M059J (cell line): Measurements from ENCODE around the gene LETM1. TPM values are rescaled to one million over a fixed set of nuclear protein-coding genes. Genes with fewer than 3 reads are reported as not detected.
A peak's percentile ranks its signal among the peaks of the same experiment; 100 is the strongest.

Source experiments
- DNase-seq: peaks from one replicate; pipeline ENCODE4 v3.0.0-alpha.2; 2012; ENCODE audit warnings: low read depth
- total RNA-seq: library from RNA; depleted of rRNA; stranded (reverse); fragments of >200 nt; shearing (Covaris generic); gene quantifications from 2 replicates; pipeline ENCODE4 v1.2.3, GENCODE V29; 2014

LETM1 gene
- total RNA-seq, 1 experiment from 2014 or later = 33.0 TPM

DNA sequence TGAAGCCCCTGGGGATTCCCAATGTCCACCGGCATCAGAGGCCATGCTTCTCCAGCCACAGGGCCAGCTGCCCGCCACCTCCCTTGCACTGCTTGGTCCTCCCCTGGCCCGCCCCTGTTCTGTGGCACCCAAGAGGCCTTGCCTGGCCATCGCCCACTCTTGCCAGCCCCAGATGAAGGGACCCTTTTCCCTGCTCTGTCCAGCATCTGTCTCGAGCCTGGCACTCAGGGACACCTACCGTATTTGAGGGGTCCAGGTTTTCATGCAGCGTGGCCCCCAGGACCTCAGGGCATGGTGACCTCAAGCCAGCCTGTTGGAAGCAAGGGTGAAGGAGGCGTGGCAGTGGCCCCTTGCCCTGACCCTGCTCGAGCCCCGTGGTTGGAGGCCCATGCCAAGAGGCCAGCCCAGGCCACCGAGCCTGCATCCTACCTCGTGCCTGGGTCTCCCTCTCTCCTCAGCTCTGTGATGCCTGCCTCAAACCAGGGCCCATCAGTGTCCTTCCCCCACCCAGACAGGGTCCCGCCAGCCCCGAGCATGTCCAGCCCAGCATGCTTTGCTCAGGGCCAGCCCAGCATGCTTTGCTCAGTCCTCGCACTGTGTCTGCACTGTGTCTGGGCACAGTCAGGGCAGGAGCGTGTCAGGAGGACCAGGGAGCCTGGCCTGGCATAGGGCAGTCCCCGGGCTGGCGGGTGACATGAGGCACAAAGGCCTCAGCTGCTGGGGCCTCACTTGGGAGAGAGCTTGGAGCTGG lies 77.1 kb downstream of the LETM1 start:
- DNase-seq = no peak

DNA sequence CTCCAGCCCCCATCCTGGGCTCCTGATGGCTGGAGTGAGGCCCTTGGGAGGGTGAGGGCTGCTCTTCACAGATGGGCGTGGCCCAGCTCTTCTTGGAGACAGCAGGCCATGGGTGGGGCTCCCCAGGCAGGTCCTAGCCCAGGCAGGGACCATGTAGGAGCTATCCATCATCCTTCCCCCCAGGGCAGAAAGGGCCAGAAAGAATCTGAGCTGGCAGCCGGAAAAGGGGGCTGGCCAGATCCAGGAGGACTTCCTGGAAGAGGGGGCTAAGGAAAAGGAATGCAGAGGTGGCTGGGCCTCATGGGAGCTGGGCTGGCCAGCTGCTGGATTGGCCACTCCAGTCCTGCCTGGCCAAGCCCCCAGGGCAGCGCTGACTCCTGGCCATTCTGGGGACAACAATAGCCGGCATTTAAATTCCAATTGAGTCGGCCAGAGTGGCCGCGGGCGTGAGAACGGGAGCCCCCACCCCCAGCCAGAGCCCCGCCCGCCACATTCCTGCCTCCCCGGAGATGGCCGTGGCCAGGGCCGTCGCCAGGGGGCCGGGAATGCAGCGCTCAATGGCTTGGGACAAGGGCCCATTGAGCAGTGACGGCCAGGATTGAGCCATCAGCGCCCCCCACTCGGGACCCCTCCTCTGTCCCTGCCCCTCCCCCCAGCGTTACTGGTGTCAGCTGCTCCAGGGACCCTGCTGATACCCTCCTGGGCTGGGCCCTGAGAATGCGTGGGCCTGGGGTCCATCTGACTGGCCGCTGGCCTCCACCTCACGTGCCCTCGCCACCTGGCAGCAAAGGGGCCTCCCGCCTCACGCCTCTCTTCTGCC lies 77.9 kb downstream of the LETM1 start:
- peak; percentile 72 for DNase-seq

DNA sequence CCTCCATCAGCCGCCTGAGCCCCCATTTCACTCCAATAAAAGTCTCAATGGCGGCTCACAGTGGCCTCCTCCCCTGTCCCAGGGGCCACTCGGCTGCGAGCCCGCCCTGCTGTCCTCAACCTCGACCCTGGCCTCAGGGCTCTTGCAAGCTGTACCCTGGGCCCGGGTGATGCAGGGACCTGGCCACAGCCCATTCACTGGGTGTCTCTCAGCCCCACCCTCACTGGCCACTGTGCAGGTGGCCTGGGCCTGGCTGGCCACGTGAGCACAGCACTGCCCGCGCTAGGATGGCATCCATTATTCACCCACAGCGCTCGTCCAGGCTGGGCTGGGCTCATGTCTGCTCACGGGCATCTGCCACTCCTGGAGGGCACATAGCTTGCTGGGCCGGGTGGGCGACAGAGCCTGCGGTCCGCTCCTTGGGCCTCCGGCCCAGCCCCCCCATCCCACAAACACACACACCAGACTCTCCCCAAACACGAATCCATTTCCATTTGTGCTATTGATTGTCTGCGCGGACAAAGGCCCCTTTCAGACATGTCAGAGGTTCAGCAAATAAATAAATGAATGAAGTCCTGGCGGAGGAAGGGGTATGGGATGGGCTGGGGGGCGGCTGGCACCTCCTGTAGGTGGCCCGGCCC lies 79.3 kb downstream of the LETM1 start:
- no peak for DNase-seq

DNA sequence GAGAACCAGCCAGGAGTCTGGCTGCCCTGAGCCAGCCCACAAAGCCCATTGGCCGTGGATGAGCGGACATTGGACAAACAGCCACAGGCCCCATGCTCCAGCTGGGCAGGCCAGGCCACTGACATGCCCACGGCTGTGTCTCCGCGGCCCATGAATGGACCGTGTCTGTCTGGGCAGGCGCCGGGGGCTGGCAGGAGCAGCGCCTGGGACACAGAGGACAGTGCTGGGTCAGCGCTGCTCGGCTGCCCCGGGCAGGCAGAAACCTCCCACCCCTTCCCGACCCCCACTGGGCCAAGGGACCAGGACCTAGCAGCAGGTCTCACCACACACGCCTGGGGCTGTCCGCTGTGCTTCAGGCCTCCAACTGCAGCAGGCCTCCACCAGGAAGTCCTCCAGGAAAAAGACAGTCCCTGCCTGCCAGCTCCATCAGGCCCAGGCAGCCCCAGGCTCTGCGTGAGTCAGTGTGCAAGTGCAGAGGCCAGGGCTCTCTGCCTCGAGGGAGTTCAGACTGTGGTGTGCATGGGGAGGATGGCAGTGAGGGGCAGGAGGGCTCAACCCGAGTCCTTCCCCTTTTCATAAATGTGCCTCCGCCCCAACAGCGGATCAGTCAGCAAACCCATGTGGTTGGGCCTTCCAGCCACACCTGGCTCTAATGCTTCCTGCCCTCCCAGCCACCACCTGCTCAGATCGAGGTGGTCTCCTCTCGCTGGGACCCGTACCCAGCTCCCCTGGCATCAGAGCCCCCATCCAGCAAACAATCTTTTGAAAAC lies 80.0 kb downstream of the LETM1 start:
- peak; percentile 53 for DNase-seq

DNA sequence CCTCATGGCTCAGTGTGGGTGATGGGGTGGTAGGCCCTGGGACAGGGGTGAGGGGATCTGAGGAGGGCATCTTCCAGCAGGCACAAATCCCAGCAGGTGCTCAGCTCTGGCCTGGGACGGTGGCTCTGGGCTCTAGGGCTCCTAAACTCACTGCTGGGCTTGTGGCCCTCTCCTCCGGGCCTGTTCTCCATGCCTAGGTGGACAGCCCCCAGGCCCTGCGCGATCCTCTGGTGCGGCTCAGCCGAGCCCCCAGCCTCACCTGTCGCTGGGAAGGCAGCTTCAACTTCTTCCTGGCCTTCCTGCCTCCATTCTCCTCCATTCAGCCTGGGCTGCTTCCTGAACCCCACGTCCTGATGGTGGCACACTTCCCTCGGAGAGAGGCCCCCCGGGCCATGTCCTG lies 82.2 kb downstream of the LETM1 start:
- DNase-seq = no peak

DNA sequence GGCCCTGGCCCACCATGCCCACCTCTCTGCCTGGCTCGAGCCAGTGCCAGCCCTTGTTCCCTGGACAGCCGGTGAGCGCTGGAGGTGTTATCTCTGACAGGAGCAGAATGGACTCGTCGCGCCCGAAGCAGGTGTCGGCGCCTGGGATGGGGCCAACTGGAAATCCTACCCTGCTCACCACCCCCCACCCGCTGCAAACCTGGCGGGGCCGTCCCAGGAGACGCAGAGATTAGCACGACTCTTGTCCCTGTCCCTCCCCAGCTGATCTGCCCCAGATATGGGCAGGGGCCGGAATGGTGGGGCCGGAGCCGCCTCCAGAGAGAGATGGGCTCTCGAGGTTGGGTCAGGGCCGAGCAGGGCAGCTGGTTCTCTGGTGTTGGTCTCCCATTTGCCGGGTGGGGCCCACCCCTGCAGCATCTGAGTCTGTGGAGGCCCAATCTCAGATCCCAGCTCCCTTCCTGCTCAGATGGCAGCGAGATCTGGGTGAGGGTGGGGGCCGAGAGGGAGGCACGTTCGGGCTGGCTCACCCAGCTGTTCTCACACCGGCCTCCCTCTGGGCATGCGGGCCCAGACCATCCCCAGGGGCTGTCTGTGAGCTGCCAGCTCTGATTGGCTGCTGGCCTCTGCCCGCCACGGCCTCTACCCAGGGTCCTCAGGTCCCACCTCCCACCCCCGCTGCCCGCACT lies 83.0 kb downstream of the LETM1 start:
- DNase-seq = no peak

DNA sequence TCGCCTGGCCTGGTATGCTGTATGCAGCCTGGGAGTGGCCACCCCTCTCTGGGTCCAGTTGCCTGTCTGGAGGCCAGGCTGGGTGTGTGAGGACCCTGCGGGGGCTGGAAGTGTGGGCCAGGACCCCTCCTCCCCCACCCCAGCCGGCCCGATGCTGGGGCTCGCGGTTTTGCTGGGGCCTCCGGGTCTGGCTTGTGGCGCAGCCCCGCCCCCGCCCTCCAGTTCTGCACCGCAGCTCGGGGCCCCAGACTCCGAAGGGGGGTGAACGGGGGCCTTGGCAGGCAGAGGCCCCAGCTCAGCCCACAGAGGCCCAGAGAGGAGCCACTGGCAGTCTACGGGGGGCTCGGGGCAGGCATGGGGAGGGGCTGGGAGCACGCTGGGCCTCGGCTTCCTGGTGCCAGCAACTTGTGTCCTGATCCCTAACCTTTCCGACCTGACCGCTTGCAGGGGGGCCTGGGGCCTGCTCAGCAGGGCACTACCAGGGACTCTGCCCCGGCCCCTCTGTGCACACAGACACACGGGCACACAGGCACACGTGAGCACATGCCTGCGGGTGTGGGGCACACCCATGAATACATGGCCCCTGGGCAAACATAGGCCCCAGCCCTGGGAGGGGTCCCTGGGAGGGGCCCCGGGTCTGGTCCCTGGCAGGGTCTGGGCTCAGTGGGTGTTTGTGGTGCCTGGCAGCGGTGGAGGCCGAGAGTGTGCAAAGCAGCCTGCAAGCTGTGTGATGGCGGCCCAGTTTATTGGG lies 84.2 kb downstream of the LETM1 start:
- DNase-seq = no peak

DNA sequence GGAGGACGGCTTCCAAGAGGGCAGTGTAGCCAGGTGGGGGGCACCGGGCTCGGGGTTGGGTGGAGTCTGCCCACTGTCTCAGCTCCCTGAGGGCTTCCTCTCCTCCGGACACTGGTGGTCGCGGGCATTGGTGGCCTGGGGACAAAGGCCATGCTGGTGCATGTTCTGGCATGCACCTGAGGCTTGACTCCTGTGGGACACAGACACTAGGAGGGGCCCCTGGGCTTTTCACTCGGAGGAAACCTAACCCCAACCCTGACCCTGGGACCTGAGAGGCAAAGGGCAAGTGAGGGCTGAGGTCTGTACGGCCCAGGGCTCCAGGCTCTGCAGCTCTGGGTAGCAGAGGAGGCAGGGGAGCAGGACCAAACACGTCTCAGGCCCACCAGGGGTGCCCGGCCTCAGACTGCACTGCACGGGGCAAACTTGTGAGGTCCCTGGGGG lies 85.1 kb downstream of the LETM1 start:
- no peak for DNase-seq

DNA sequence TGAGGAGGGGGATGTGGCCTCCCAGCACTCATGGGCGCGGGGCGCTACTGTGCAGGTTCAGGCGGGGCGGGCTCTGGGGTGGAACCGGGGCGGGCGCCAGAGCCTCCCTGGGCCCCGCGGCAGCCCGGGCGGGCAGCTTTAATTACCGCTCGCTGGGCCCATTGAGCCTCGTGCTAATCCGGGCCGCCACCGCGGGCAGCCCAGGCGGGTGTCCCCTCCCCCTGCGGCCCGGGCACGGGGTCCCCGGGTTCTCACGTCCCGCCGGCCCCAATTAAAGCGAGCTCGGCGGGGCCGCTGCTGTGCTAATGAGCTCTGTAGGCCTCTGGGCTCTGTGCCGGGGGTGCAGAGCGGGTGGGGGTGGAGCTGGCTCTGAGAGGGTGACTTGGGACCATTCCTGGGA lies 85.7 kb downstream of the LETM1 start:
- DNase-seq = no peak

DNA sequence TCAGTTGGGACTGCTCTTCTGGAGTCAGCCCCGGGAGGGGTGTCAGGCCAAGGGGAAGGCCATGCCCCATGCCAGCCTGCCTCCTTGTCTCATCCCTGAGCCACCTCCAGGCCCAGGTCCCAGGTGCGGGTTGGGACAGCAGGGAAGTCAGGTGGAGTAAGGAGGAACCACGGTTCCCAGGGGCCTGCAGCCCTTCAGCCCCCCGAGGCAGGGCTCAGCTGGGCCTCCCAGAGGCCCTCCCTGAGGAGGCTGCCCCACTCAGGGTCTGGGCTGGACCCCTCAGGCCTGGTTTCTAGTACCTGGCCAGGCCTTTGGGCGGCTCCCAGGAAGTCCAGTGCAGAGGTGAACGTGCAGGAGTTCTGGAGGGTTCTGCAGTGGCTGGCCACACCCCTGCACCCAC lies 86.3 kb downstream of the LETM1 start:
- no peak for DNase-seq

DNA sequence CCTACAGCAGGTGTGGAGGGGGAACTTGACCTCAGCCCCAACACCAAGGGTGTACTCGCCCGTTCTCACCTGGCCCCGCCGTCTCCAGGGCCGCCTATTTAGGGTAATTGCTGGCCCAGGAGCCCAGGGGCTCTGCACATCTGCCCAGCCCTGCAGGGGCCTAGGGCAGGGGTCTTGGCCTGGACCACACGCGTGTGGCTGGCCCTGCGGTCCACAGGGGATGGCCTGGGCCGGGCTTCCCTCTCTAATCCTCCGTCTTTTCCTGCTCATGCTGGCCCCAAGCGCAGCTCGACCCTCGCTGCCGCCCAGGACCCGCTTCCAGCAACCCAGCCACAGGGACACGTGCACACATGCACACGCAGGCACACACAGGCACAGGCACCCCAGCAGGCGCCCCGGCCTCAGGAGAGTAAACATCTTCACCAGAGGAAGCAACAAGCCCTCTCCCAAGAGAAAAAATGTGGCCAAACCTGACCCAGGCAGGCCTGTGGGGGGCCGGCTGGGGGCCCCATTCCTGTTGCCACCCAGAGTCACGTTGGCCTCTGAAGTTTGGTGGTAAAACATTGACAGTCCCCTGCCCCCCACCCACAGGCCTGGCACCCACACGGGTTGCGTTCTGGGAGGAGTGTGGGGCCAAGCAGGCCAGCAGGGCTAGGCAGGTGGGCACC lies 87.5 kb downstream of the LETM1 start:
- DNase-seq = no peak

DNA sequence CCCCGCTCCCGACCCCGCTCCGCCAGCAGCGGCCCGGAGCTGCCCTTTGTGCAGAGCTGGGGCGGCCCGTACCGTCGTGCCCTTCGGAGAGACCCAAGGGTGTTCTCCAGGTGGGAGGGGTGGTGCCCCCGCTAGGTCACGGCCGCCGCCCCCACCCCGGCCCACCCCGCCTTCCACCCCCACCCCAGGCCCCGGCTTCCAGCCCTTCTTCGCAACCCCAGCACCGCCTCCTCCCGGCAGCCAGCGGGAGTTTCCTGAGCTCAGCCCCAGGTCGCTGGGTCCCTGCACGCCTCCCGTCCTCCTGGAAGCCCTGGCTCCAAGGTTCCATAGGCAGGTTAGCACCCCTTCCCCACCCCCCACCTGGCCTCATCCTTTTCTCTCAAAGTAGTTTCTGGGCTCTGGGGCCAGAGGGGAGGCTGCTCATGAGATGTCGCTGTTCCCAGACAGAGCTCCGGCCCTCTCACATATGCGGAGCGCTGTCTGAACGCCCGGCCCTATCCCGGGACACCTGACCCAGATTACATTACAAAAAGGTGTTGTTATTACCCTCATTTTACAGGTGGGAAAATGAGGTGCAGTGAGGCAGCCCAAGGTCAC lies 88.1 kb downstream of the LETM1 start:
- DNase-seq = no peak

DNA sequence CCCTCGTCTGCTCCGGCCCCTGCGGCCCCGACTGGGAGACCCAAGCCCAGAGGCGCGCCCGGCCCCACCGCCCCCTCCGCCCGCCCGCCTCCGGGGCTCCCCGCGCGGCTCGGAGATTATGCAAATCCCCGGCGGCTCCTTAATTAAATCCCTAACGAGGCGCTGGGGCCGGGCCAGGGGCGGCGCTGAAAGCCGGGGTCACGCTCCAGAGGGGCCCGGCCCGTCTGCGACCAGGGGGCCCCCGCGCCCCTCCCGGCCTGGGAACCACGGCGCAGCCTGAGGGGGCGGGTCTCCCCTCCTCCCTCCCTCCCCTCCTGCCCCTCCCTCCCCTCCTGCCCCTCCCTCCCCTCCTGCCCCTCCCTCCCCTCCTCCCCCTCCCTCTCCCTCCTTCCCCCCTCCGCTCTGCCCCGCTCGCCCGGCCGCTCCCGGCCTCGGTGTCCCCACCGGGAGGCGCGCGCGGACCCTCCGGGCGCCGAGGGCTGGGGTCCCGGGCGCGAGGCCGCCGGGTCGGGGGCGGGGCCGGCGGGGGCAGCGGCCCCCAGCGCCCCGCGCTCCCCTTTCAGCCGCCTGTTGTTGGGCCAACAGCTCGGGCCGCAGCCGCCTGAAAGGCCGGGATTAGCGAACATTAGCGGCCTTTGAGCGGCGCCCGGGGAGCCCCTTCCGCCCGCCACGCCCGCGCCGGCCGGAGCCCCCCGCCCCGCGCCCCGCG lies 88.7 kb downstream of the LETM1 start:
- no peak for DNase-seq

DNA sequence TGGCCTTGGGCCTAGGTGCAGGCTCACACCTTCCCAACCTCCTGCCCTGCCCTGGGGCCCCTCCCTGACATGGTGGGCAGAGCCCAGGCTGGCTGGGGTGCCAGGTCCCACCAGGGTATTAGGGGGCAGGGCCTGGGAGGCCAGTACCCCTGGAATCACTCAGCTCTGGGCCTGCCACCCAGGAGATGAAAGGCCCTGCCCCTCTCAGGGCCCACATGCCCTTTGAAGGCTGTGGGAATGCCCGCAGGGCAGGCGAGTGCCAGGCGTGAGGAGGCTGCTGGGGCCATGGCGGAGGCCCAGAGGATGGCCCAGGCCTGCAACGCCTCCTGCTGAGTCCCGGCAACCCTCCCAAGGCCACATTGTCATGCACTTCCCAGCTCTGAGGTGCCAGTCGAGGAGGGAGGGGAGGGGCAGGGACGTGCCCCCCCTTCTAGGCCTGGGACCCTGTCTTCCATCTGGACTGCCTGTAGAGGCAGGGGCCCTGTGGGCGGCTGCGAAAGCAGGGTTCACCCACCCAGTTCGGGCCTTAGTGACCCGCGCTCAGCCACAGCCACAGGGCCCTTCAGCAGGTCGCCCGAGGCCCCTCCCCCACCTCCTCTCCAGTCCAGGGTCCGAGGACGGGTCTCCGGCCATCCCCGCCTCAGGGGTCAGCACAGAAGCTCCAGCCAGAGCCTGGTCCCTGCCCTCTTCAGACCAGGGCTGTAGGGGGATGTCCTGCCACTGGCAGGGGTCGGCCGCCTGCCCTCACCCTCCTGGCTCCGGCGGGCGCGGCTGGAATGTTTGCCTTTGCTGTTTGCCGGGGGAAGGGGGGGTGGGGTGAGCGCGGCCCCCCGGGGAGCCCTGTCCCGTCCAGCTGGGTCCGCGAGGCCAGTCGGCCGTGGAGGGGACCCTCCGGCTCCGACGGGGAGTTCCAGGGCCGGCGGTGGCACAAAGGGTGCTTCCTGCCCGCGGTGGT lies 89.6 kb downstream of the LETM1 start:
- peak; percentile 64 for DNase-seq

DNA sequence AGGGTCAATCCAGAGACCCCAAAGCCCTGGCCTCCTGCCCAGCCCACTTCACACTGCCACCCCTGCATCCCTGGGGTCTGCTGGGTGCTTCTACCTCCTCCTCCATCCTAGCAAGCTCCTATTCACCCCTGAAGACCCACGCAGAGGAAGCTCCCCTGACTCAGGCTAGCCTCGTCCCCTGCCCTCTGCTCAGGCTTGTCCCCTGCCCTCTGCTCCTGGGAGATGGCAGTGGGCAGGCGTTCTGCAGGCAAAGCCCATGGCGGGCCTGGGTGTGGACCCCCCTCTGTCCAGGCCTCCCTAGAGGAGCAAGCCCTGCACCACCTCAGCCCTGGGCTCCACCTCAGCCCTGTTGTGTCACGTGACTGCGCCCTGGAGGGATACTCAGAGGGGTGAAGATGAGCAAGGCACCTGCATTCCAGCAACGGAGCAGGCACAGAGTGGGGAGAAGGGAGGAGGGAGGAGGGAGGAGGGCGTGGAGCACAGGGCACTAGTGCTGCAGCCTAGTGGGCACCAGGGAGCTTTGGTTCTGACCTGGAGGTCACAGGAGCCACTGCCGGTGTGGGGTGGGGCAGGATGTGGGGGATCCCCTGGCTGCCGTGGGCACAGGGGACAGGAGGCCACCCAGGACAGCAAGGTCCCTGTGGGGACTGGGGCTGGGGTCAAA lies 90.4 kb downstream of the LETM1 start:
- DNase-seq = no peak

DNA sequence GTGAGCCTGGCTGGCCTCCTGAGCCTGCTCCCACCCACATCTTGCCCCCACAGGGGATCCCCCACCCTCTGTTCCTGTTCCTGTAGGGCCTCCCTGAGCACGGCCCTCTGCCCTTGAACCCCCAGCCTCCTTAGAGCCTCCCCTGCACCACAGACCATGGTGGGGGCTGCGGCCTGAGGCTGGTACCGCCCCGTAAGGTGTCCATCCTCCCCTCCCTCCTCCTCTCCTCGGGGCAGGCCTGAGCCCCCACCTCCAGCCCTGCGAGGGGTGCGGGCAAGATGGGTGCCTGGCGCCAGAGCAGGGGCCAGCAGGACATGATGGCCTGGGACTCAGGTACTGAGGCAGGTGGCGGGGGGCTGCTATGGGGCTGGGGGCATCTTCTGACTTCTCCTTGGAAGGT lies 91.3 kb downstream of the LETM1 start:
- no peak for DNase-seq

DNA sequence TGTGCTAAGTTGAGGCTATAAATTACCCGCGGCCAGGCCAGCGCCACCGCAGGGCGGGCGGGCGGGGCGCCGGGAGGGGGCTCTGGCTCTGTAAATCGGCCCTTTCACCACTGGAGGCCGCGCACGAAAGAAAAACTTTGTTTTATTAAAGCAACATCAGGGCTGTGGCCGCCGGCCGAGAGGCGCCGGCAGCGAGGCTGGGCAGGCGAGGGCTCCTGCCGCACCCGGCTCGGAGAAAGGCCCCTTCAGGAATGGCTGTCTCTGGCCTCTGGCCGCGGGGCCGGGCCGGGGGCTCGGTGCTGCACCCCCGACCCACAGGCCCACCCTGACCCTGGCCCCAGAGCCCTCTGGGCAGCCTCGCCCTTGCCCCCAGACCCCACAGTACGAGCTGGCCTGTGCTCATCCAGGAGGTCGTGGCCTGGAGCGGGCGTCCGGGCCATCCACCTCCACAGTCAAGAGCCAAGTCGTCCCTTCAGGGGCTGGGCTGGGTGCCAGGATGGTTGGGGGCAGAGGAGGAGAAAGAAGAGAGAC lies 92.3 kb downstream of the LETM1 start:
- peak; percentile 51 for DNase-seq
